SK-N-MC (cell line): ENCODE measurements around the gene PRDM16.

ENCODE experiments used
- EZH2 ChIP-seq: fragments of 200-600 bp; sonication (generic); IDR thresholded peaks from one replicate; pipeline ENCODE4 v1.6.1; 2017; ENCODE audit warnings: antibody characterized with exemption
- FOXP2 ChIP-seq: optimal IDR thresholded peaks from 2 replicates; pipeline ENCODE3; 2011; ENCODE audit warnings: mild to moderate bottlenecking, moderate library complexity; ENCODE audit not compliant: insufficient read depth; ENCODE audit errors: extremely low read length, control extremely low read depth
- POLR2AphosphoS5 ChIP-seq: IDR thresholded peaks from 2 replicates; pipeline ENCODE4 v1.6.1; 2012; ENCODE audit warnings: mild to moderate bottlenecking, low read depth, low read length, borderline replicate concordance

GRCh38 chr1:3221112-3222041 lies 152.4 kb downstream of the PRDM16 start:
- TF ChIP-seq POLR2AphosphoS5, result no peak
- no peak for TF ChIP-seq EZH2
- no peak for TF ChIP-seq FOXP2
